Measurements from ENCODE around the gene HBD.

The HBD gene

GRCh38 chr11:5210376-5210885 is 23.9 kb downstream of the HBD start:
- DNase-seq (ENCODE audit: low read depth in 2 of 2): no peak
- no peak for TF ChIP-seq CTCF (IDR thresholded peaks at IDR 0.05; ENCODE audit: low read depth, low read length)
- H3K4me3 ChIP-seq (replicated peaks in 1 of 2; ENCODE audit: low read depth in 2 of 2, low read length in 2 of 2): no peak overlapping the region

GRCh38 chr11:5204787-5205186 is 29.5 kb downstream of the HBD start:
- no peak overlapping the region for H3K4me3 ChIP-seq (replicated peaks in 1 of 2; ENCODE audit: low read depth in 2 of 2, low read length in 2 of 2)
- peak; percentile 84 to 85 for DNase-seq (ENCODE audit: low read depth in 2 of 2)
- TF ChIP-seq CTCF (IDR thresholded peaks at IDR 0.05; ENCODE audit: low read depth, low read length): peak; percentile 58

DNA sequence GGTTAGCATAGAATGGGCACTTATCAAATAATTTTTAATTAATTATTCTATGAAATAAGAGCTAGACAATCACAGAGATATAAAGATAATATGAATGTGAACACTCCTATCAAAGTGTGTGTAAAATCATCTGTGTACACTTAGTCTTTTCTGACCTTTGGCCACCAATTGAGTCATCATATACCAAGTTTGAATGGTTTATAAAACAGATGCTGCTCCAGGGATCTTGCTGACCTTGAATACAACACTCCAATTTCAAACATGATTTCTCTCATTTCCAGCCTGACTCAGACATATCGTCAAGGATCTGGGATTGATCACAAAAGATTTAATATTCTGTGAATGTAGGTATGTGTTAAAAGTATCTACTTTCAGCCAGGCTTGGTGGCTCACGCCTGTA is 30.9 kb downstream of the HBD start:
- no peak overlapping the region for H3K4me3 ChIP-seq (replicated peaks in 1 of 2; ENCODE audit: low read depth in 2 of 2, low read length in 2 of 2)
- TF ChIP-seq CTCF (IDR thresholded peaks at IDR 0.05; ENCODE audit: low read depth, low read length): no peak
- DNase-seq (ENCODE audit: low read depth in 2 of 2): no peak

DNA sequence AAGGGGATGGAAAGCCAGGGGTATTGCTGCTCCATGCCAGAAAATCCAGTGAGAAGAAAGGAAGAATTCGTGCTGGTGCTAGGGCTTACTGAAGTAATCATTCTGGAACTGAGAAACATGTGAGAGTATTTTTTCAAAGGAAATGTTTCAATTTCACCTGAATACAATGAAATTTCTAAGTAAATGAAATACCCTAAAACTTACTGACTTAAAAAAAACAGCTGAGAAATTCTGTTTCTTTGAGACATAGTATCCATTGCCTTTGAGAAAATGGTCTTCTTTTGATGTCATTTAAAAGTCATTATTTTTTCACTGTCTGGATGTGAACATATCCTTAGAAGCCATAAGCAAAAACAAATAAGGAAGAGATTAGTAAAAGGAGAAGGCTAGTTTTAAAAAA is 33.7 kb downstream of the HBD start, which contains the start of gene OR51V1:
TSS of gene OR51V1 (minus strand) at position 101 of the 400 bp plus-strand sequence. CDS start at position 101, 0 bp downstream.
- TF ChIP-seq CTCF (IDR thresholded peaks at IDR 0.05; ENCODE audit: low read depth, low read length): no peak
- DNase-seq (ENCODE audit: low read depth in 2 of 2): no peak
- H3K4me3 ChIP-seq (replicated peaks in 1 of 2; ENCODE audit: low read depth in 2 of 2, low read length in 2 of 2): no peak within 1 kb of the TSS

- no peak overlapping the region for H3K4me3 ChIP-seq (replicated peaks in 1 of 2; ENCODE audit: low read depth in 2 of 2, low read length in 2 of 2)
- no peak for TF ChIP-seq CTCF (IDR thresholded peaks at IDR 0.05; ENCODE audit: low read depth, low read length)
- DNase-seq (ENCODE audit: low read depth in 2 of 2): no peak
Measured at GRCh38 chr11:5198285-5198684, 36.0 kb downstream of the HBD start.

GRCh38 chr11:5197536-5197935 is 36.7 kb downstream of the HBD start:
- DNase-seq (ENCODE audit: low read depth in 2 of 2): peak in 1 of 2 donors; percentile 64
- H3K4me3 ChIP-seq (replicated peaks in 1 of 2; ENCODE audit: low read depth in 2 of 2, low read length in 2 of 2): no peak overlapping the region
- no peak for TF ChIP-seq CTCF (IDR thresholded peaks at IDR 0.05; ENCODE audit: low read depth, low read length)

- TF ChIP-seq CTCF (IDR thresholded peaks at IDR 0.05; ENCODE audit: low read depth, low read length): no peak
- H3K4me3 ChIP-seq (replicated peaks in 1 of 2; ENCODE audit: low read depth in 2 of 2, low read length in 2 of 2): no peak overlapping the region
- DNase-seq (ENCODE audit: low read depth in 2 of 2): no peak
Measured at GRCh38 chr11:5196731-5197130, 37.6 kb downstream of the HBD start.
